HG02571 (cell line): Measurements from ENCODE around the gene GDF2.

ENCODE experiments used
- ATAC-seq: cut with Tn5 transposase; IDR thresholded peaks from one replicate; pipeline ENCODE4 v1.9.1; 2021; ENCODE audit warnings: mild to moderate bottlenecking, moderate library complexity; ENCODE audit not compliant: unreplicated experiment

GDF2 gene

DNA sequence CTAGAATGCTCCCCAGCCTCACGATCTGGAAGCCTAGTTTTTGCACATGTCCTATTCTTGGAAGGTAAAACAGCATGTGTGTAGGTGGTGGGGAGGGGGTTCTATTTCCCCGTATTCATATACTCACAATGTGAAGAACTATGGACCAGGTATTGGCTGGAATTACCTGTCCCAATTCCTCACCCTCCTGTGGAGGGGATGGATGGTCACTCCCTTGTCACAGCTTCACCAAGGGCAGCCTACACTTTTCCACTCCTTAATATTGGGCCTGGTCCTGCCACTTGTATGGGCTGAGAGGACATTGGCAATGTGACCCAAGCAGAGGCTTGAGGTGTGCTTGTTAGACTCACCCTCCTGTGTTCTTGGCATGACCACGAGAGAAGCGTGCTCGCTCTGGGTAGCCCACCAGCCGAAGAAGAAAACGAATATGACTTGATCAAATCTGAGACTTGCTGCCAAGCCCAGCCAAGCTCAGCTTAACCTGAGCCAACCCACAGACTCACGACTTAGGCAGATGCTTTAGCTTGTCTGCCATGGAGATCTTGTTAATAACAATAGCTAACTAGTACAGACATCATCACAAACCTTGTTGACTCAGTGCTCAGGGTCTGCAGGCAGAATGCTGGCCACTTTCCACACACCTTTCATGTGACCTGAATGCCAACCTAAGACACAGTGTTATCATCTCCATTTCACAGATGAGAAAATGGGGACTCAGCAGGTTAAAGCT, 44.6 kb downstream of the GDF2 start:
- no peak for ATAC-seq

DNA sequence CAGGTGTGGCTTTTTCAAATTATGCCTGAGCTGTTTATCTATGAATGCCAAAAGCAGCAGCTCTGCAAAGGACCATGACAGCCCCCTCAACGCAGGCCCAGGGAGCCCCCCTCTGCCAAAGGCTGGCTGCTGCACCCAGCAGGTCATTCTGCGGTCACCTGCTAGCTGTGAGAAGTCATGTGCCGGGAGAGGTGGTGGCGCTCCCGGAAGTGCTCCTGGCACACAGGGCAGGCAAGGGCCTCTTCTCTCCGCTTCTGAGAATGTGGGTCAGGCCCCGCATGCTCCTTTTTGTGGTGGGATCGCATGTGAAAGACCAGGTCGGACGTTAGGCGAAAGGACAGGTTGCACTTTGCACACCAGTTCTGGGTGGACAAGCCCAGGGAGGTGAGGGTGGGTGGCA, 45.4 kb downstream of the GDF2 start:
- ATAC-seq, result no peak

DNA sequence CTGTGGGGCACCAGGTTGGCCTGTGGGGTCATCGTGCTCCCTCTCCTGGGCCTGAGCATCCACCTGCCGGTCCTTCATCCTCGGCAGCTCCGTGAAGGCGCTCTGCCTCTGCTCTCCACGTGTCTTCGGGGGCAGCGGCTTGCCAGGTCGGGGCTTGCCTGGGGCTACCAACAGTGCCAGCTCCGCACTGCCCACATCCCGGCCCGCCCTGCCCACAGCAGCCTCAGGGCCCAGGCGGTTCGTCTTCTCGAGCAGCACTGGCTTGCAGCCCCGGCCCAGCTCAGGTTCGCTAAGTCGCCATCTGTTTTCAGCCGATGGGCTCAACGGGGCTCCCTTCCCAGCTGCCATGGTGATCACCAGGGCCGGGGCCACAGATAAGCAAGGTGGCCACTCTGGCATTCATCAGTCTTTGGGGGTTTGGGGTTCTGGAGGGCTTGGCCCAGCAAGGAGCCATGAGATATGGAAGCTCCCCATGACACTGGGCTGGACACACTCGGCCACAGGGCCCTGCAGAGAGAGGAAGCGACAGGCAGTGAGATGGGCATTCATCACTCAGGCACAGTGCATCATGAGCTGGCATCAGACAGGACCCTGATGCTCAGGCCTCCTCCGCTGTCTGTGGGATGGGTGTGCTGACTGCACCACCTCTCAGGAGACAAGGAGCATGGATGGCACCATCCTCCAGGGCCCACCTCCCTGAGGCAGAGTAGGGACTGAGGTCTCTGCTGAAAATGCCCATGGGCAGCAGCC, 46.4 kb downstream of the GDF2 start:
- no peak for ATAC-seq

DNA sequence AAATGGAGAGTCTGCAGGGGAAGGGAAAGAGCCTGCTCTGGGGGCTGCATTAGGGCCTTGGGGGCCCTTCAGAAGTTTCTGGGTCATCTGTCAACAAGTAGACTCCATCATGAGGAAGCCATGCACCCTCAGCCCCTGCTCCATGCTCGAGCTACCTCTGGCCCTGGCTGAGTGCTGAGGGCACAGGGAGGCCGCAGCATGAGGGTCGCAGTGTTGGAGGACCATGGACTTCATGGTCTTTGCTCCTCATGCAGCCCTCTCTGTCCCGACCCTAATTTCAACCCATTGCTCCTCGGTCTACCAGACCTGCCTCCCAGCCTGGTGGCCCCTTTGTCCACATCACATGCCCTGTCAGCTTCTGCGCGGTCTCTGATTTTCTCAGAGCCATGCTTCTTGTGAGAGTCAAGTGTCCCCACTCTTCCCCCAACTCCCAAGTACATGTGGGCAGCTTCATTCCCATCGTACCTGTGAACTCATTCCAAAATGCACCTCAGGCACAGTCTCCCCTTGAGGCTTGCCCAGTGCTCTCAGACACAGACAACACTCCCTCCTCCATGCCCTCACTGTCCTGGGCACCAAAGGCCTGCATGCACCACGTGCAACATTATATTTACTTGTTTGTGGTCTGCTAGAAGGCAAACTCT, 47.1 kb downstream of the GDF2 start:
- no peak for ATAC-seq

DNA sequence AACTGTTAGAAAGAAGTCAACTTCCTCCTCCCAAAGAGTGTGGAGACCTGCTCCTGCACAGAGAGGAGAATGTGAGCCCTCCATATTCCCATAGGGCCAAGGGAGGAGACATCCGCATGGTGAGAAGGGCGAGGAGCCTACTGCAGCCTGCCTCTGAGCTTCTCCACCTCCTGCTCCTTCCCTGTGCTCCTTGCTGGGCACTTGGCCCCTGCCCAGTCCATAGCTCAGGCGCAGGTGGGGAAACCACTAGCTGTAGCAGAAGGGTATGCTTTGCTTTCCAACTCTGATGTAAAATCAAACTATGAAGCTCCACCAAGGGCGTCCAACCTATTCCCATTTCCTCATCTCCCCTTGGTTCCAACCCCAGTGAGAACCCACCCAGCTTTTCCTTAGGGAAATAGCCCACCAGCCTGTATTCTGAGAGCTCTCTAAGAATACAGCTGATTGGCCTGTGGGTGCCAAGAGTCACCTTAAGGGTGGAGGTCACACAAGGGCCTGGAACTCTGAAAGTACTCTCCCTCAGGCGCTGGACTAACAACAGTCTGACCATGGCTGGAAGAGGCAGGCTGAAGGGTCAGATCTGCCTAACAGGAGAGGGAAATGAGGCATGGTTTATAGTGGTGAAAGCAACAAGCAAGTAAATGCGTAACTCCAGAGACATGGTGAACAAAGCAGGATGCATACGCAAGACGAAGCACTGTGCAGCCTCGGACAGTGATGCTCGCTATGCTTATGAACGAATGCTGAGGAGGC, 47.9 kb downstream of the GDF2 start:
- no peak for ATAC-seq

DNA sequence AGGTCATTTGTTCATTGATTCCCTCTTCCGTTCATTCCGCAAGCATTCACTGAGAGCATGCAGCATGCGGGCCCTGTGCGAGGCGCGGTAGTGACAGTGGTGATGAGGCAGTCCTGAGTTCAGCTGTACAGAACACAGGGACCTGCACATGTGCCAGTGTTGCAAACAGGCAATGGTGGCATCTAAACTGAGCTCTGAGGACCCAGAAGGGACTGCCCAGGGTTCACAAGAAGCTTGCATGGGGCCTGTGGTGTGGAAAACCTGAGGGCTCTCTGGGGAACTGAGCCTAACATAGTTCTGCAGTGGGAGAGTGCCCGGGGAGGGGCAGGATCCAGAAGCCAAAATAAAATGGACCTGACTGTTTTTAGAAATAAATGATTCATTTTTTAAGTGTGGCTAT, 48.6 kb downstream of the GDF2 start:
- ATAC-seq, result no peak

DNA sequence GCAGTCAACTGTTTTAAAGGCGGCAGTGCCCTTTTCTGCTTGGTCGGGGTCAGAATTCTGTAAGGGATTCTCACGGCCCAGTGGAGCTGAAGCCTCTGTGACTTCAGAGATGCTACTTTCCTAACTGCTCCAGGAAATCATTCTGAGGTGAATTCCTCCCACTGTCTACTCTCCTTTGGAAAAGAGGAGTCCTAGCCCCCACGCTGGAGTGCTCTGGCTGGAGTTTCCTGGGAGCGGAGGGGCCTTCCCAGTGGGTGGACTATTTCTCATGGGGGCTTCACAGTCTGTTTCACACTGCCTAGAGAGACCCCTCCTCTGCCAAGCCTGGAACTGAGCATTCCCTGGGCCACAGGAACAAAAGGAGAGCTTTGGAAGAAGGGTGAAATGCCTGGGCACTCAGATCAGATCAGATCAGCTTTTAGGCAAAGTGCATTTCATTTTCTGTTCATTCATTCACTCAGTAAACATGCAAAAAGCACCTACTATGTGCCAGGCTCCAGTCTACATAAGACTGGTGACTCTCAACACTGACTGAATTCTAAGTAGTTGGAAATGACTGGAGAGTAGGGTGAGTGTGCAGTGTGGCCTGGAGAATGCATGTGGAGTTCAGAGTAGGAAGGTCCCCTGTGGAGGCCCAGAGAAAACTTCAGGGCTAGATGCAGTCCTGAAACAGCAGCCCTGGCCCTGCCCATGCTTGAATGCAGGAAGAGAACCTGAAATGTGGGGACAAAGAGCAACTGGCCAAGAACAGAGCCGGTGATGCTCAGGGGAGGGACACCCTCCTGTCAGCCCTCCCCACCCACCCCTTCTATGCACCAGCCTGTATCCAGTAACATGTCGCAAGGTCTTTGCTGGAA, 49.6 kb downstream of the GDF2 start:
- no peak for ATAC-seq

DNA sequence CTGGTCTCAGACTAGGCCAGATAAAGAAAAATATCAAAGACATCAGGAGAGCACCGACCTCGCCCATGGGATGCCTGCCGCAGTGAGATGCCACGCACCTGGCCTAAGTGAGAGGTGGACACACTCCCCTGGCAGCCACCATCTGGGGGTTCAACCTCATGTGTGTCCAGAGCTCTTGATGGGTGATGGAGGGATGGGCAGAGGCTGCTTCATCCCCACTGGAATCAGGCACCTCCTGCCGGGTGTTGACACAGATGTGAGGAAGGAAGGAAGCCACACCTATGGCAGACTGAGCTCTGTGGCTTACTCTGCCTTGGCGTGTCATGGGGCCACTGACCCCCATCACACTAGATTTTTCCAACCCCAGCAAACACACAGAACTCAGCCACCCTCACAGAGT, 50.5 kb downstream of the GDF2 start:
- ATAC-seq, result no peak

DNA sequence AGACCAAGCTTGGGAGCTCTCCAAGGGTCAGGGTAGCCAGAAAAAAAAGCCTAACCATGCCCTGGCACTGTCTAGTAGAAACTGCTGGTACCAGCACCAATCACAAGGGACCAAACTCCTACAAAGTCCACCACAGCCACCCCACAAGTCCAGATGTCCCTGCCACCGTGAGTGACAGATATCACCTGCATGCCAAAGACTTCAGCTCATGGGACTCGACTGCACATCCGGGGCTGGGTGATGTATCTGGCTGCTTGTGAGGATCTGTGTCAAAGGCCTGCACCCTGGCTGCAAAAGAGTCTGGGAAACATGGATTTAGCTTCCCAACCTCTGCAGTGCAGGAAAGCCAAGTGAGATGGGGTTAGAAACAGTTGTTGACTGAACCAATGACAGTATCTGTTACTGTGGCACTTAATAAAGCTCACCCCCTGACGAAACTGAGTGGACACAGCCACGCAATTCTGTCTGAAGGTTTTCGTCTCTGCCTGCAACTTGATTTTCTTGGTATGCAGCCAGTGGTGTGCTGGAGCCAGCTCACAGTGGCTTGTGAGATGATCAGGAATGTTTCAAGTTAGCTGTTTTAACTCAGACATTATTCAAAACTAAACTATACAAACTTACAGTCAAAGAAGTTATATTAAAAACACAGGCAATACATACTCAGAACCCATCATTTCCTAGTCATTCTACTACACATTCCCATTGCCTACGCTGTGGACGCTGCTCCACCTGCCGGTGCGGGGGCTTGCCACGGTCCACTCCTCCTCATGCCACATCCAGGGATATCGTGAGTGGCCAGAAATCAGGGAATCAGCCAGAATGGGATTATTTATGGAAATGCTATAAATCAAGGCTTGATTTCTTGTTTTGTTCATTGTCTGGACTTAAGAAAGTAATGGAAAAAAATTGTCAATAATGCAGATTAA, 52.6 kb downstream of the GDF2 start:
- no peak for ATAC-seq

DNA sequence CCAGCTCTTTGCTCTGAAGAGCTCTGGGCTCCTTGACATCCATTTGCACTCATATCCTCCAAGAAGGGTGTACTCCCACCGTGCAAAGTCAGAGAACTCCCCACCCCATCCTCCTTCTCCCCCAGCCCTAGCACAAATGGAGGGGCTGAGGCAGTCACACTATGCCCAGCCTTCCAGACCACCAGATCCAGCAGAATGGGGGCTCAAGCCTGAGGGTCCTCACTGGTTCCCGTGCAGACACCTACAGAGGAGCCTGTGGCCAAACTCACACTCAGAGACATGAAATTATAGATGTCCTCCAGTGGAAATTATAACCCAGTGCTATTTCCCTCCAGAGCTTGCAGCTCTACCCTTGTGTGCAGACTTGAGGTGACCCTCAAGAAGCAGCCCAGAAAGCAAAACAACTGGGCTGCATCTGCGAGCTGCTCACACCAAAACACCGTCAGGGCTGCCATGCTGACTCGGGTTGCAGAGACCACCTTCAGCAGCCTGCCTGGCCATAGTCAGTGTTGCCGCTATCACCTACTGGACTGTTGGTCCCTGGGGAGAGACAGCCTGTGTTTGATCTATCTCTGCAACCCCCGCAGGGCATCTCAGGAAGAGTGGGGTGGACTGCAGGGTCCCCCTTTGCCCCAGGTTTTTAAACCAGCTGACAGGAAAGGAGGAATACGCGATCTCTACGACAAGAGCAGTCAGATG, 54.4 kb downstream of the GDF2 start:
- ATAC-seq, result no peak
